ENCODE measurements around the gene SLC7A6.

SLC7A6 gene

GRCh38 chr16:68324780-68325357 lies 60.5 kb downstream of the SLC7A6 start:
- Histone ChIP-seq H3K9ac (ENCODE audit: low read length) (no peak overlapping the region), H2BK15ac (ENCODE audit: low read depth, poor library complexity, severe bottlenecking) (no peak overlapping the region), H2BK12ac (ENCODE audit: low read length in 2 of 2) (no peak overlapping the region), H2BK120ac (ENCODE audit: low read depth, low read length) (no peak overlapping the region), H3K23ac (ENCODE audit: low read length in 2 of 2) (no peak overlapping the region), H3K27ac (ENCODE audit: low read length, poor library complexity, severe bottlenecking) (no peak overlapping the region), H2AK5ac (ENCODE audit: low read length, severe bottlenecking) (no peak overlapping the region), H2AFZ (ENCODE audit: low read depth, low read length) (no peak overlapping the region), H3K4me2 (ENCODE audit: low read length, poor library complexity, severe bottlenecking) (no peak overlapping the region), H3K27me3 (ENCODE audit: control insufficient read depth in 1 of 2, insufficient read depth in 1 of 2, low read length in 2 of 2) (no peaks in the 10 kb centered on the region), H4K8ac (ENCODE audit: low read length) (no peak overlapping the region), H3K18ac (ENCODE audit: low read depth in 1 of 2, low read length in 2 of 2) (no peak overlapping the region), H3K4me3 (ENCODE audit: insufficient read depth in 1 of 2, low read depth in 1 of 2, low read length in 2 of 2) (no peak overlapping the region), H2BK5ac (ENCODE audit: low read depth, low read length, poor library complexity, severe bottlenecking) (no peak overlapping the region), H3K36me3 (ENCODE audit: control insufficient read depth in 1 of 2, insufficient read depth in 2 of 2, low read depth in 1 of 2, low read length in 2 of 2) (peaks cover 36 to 64% of the 10 kb centered on the region in 2 experiments), H3K14ac (ENCODE audit: low read length in 2 of 2) (no peak overlapping the region), H3K9me3 (ENCODE audit: control insufficient read depth, low read length) (no peaks in the 10 kb centered on the region), H4K91ac (ENCODE audit: low read length) (no peak overlapping the region), H3K4ac (ENCODE audit: low read depth in 1 of 2, low read length in 2 of 2) (no peak overlapping the region), H3K4me1 (ENCODE audit: control insufficient read depth, insufficient read depth, low read depth, low read length) (no peaks in the 10 kb centered on the region), H3K79me1 (replicated peaks; ENCODE audit: low read length, poor library complexity, severe bottlenecking) (peaks cover 8% of the 10 kb centered on the region)
- no peak for DNase-seq
- WGBS: 91% methylated on average over 8 of the region's 8 CpGs

GRCh38 chr16:68328151-68328859 lies 64.0 kb downstream of the SLC7A6 start:
- Histone ChIP-seq H2BK15ac (ENCODE audit: low read depth, poor library complexity, severe bottlenecking) (no peak overlapping the region), H3K9me3 (ENCODE audit: control insufficient read depth, low read length) (no peaks in the 10 kb centered on the region), H3K4ac (ENCODE audit: low read depth in 1 of 2, low read length in 2 of 2) (no peak overlapping the region), H3K4me1 (ENCODE audit: control insufficient read depth, insufficient read depth, low read depth, low read length) (peaks cover 2% of the 10 kb centered on the region), H3K27ac (ENCODE audit: low read length, poor library complexity, severe bottlenecking) (no peak overlapping the region), H3K23ac (ENCODE audit: low read length in 2 of 2) (no peak overlapping the region), H3K4me2 (ENCODE audit: low read length, poor library complexity, severe bottlenecking) (no peak overlapping the region), H4K8ac (ENCODE audit: low read length) (no peak overlapping the region), H4K91ac (ENCODE audit: low read length) (no peak overlapping the region), H2AFZ (ENCODE audit: low read depth, low read length) (no peak overlapping the region), H2BK12ac (ENCODE audit: low read length in 2 of 2) (no peak overlapping the region), H2AK5ac (ENCODE audit: low read length, severe bottlenecking) (no peak overlapping the region), H3K27me3 (ENCODE audit: control insufficient read depth in 1 of 2, insufficient read depth in 1 of 2, low read length in 2 of 2) (no peaks in the 10 kb centered on the region), H3K79me1 (replicated peaks; ENCODE audit: low read length, poor library complexity, severe bottlenecking) (peaks cover 2% of the 10 kb centered on the region), H3K9ac (ENCODE audit: low read length) (no peak overlapping the region), H3K14ac (ENCODE audit: low read length in 2 of 2) (no peak overlapping the region), H2BK5ac (ENCODE audit: low read depth, low read length, poor library complexity, severe bottlenecking) (no peak overlapping the region), H3K18ac (ENCODE audit: low read depth in 1 of 2, low read length in 2 of 2) (no peak overlapping the region), H2BK120ac (ENCODE audit: low read depth, low read length) (no peak overlapping the region), H3K4me3 (ENCODE audit: insufficient read depth in 1 of 2, low read depth in 1 of 2, low read length in 2 of 2) (no peak overlapping the region), H3K36me3 (ENCODE audit: control insufficient read depth in 1 of 2, insufficient read depth in 2 of 2, low read depth in 1 of 2, low read length in 2 of 2) (peaks cover 26 to 47% of the 10 kb centered on the region in 2 experiments)
- DNase-seq: peak; percentile 86
- WGBS: 53% methylated on average over 10 of the region's 13 CpGs

GRCh38 chr16:68328860-68329390 lies 64.6 kb downstream of the SLC7A6 start:
- no peak overlapping the region for H2AFZ ChIP-seq (ENCODE audit: low read depth, low read length)
- 77% methylated on average over 2 of the region's 3 CpGs for WGBS
- no peak overlapping the region for H3K9ac ChIP-seq (ENCODE audit: low read length)

GRCh38 chr16:68331879-68332410 lies 67.6 kb downstream of the SLC7A6 start:
- Histone ChIP-seq H2AK5ac (ENCODE audit: low read length, severe bottlenecking) (no peak overlapping the region), H3K23ac (ENCODE audit: low read length in 2 of 2) (no peak overlapping the region), H2BK15ac (ENCODE audit: low read depth, poor library complexity, severe bottlenecking) (no peak overlapping the region), H3K9me3 (ENCODE audit: control insufficient read depth, low read length) (no peaks in the 10 kb centered on the region), H3K4me3 (ENCODE audit: insufficient read depth in 1 of 2, low read depth in 1 of 2, low read length in 2 of 2) (no peak overlapping the region), H3K14ac (ENCODE audit: low read length in 2 of 2) (no peak overlapping the region), H3K4me1 (ENCODE audit: control insufficient read depth, insufficient read depth, low read depth, low read length) (peaks cover 6% of the 10 kb centered on the region), H3K4ac (ENCODE audit: low read depth in 1 of 2, low read length in 2 of 2) (peak overlapping the region; percentile 9 to 57), H3K4me2 (ENCODE audit: low read length, poor library complexity, severe bottlenecking) (no peak overlapping the region), H3K18ac (ENCODE audit: low read depth in 1 of 2, low read length in 2 of 2) (peak overlapping the region; percentile 75 to 79), H4K91ac (ENCODE audit: low read length) (peak overlapping the region; percentile 53), H2BK5ac (ENCODE audit: low read depth, low read length, poor library complexity, severe bottlenecking) (no peak overlapping the region), H3K36me3 (ENCODE audit: control insufficient read depth in 1 of 2, insufficient read depth in 2 of 2, low read depth in 1 of 2, low read length in 2 of 2) (peaks cover 14 to 18% of the 10 kb centered on the region in 2 experiments), H2BK12ac (ENCODE audit: low read length in 2 of 2) (peak overlapping the region in 1 of 2 experiments; percentile 61), H4K8ac (ENCODE audit: low read length) (peak overlapping the region; percentile 80), H3K27me3 (ENCODE audit: control insufficient read depth in 1 of 2, insufficient read depth in 1 of 2, low read length in 2 of 2) (no peaks in the 10 kb centered on the region), H2BK120ac (ENCODE audit: low read depth, low read length) (no peak overlapping the region), H3K79me1 (replicated peaks; ENCODE audit: low read length, poor library complexity, severe bottlenecking) (peaks cover 6% of the 10 kb centered on the region), H3K27ac (ENCODE audit: low read length, poor library complexity, severe bottlenecking) (peak overlapping the region; percentile 30), H3K9ac (ENCODE audit: low read length) (peak overlapping the region; percentile 63), H2AFZ (ENCODE audit: low read depth, low read length) (no peak overlapping the region)
- DNase-seq: peak; percentile 80
- 19% methylated on average over 4 of the region's 4 CpGs for WGBS

More at GRCh38 chr16:68328860-68329390, 64.6 kb downstream of the SLC7A6 start:
- no peak for DNase-seq
- Histone ChIP-seq H2BK12ac (ENCODE audit: low read length in 2 of 2) (no peak overlapping the region), H4K8ac (ENCODE audit: low read length) (no peak overlapping the region), H2BK5ac (ENCODE audit: low read depth, low read length, poor library complexity, severe bottlenecking) (no peak overlapping the region), H3K4me2 (ENCODE audit: low read length, poor library complexity, severe bottlenecking) (no peak overlapping the region), H3K18ac (ENCODE audit: low read depth in 1 of 2, low read length in 2 of 2) (no peak overlapping the region), H3K36me3 (ENCODE audit: control insufficient read depth in 1 of 2, insufficient read depth in 2 of 2, low read depth in 1 of 2, low read length in 2 of 2) (peaks cover 27 to 43% of the 10 kb centered on the region in 2 experiments), H3K79me1 (replicated peaks; ENCODE audit: low read length, poor library complexity, severe bottlenecking) (peaks cover 4% of the 10 kb centered on the region), H2BK15ac (ENCODE audit: low read depth, poor library complexity, severe bottlenecking) (no peak overlapping the region), H3K23ac (ENCODE audit: low read length in 2 of 2) (no peak overlapping the region), H3K4ac (ENCODE audit: low read depth in 1 of 2, low read length in 2 of 2) (peak overlapping the region in 1 of 2 experiments; percentile 20), H3K27ac (ENCODE audit: low read length, poor library complexity, severe bottlenecking) (no peak overlapping the region), H2BK120ac (ENCODE audit: low read depth, low read length) (no peak overlapping the region), H3K27me3 (ENCODE audit: control insufficient read depth in 1 of 2, insufficient read depth in 1 of 2, low read length in 2 of 2) (no peaks in the 10 kb centered on the region), H4K91ac (ENCODE audit: low read length) (no peak overlapping the region), H3K14ac (ENCODE audit: low read length in 2 of 2) (no peak overlapping the region), H2AK5ac (ENCODE audit: low read length, severe bottlenecking) (no peak overlapping the region), H3K4me1 (ENCODE audit: control insufficient read depth, insufficient read depth, low read depth, low read length) (peaks cover 2% of the 10 kb centered on the region), H3K4me3 (ENCODE audit: insufficient read depth in 1 of 2, low read depth in 1 of 2, low read length in 2 of 2) (no peak overlapping the region), H3K9me3 (ENCODE audit: control insufficient read depth, low read length) (no peaks in the 10 kb centered on the region)
